D721Med (cell line): ENCODE results near the gene PUS3.
"Not testable (repeated sequence)": the region's sequence is repeated elsewhere in the genome, so short reads cannot be mapped to it uniquely, and the experiment has no call there.

ENCODE experiments used
- DNase-seq: peaks from one replicate; pipeline ENCODE4 v3.0.0; 2011; ENCODE audit warnings: low spot score; ENCODE audit not compliant: insufficient read length
- FAIRE-seq: peaks from 2 replicates; lab custom pipeline; 2011; peaks lifted over from hg19 to GRCh38; lab: Jason Lieb, UNC
- TF ChIP-seq, protein P1 (sequence below): IDR thresholded peaks from 2 replicates; pipeline ENCODE4 v1.5.1; 2012; ENCODE audit warnings: mild to moderate bottlenecking, control low read depth; ENCODE audit not compliant: insufficient read depth; ENCODE audit errors: missing control alignments

PUS3 gene

GRCh38 chr11:125923633-125924032 lies 20.6 kb upstream of the PUS3 start:
- TF ChIP-seq, protein P1, sequence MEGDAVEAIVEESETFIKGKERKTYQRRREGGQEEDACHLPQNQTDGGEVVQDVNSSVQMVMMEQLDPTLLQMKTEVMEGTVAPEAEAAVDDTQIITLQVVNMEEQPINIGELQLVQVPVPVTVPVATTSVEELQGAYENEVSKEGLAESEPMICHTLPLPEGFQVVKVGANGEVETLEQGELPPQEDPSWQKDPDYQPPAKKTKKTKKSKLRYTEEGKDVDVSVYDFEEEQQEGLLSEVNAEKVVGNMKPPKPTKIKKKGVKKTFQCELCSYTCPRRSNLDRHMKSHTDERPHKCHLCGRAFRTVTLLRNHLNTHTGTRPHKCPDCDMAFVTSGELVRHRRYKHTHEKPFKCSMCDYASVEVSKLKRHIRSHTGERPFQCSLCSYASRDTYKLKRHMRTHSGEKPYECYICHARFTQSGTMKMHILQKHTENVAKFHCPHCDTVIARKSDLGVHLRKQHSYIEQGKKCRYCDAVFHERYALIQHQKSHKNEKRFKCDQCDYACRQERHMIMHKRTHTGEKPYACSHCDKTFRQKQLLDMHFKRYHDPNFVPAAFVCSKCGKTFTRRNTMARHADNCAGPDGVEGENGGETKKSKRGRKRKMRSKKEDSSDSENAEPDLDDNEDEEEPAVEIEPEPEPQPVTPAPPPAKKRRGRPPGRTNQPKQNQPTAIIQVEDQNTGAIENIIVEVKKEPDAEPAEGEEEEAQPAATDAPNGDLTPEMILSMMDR, result no peak
- FAIRE-seq (no peak), DNase-seq (no peak)

GRCh38 chr11:125923012-125923579 lies 20.1 kb upstream of the PUS3 start:
- peak; percentile 75 for FAIRE-seq
- TF ChIP-seq, protein P1, result peak; percentile 94
- no peak for DNase-seq

DNA sequence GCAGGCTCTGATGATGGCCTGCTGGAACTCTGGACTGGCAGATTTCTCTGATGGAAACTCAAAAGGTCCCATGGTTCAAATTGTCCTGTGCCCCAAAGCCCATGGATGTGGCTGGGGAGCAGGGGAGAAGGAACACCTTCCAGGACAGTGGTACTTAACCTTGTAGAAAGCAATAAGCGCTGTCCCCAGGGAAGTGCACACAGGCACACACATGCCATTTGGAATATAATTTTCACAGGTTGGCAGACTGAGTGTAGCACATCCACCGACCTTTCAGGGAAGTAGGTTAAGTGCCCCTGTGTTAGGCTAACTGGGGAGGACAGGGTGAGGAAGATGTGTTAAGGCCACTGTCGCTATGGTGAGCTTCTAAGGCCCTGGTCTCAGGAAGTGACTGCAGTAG lies 19.1 kb upstream of the PUS3 start:
- DNase-seq (no peak), FAIRE-seq (no peak)
- TF ChIP-seq, protein P1, result no peak

DNA sequence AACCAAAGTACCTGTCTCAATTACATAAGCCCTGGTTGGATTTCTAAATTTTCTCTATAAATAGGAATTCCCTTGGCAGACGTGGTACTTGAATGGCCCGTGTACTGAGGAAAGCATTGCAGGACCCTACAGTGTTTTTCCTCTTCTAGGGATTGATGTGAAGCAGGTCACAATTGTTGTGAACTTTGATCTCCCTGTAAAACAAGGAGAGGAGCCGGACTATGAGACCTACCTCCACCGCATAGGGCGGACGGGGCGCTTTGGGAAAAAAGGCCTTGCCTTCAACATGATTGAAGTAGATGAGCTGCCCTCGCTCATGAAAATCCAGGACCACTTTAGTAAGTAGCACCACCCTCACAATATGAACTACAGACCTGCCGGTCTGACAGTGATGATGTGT lies 18.0 kb upstream of the PUS3 start:
- TF ChIP-seq, protein P1, result no peak
- no peak for FAIRE-seq
- no peak for DNase-seq

- TF ChIP-seq, protein P1, result no peak
- FAIRE-seq (no peak), DNase-seq (no peak)
These were observed 15.3 kb upstream of the PUS3 start for GRCh38 chr11:125918140-125918840.

GRCh38 chr11:125916683-125917347 lies 13.8 kb upstream of the PUS3 start:
- FAIRE-seq, result no peak
- no peak for DNase-seq
- TF ChIP-seq, protein P1, result no peak

DNA sequence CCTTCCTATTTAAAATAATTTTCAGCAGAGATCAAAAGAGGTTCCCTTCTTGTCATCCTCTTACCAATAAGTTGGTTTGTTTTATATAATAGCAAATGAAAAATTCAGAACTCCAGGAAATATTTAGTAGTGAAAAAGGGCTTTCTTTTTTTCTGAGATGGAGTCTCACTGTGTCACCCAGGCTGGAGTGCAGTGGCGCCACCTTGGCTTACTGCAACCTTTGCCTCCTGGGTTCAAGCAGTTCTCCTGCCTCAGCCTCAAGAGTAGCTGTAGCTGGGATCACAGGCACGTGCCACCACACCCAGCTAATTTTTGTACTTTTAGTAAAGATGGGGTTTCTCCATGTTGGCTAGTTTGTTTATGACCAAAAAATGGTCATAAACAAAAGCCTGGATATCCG lies 11.6 kb upstream of the PUS3 start:
- FAIRE-seq, DNase-seq: not testable (repeated sequence)
